ENCODE data around the gene B4GALT3.

DNA sequence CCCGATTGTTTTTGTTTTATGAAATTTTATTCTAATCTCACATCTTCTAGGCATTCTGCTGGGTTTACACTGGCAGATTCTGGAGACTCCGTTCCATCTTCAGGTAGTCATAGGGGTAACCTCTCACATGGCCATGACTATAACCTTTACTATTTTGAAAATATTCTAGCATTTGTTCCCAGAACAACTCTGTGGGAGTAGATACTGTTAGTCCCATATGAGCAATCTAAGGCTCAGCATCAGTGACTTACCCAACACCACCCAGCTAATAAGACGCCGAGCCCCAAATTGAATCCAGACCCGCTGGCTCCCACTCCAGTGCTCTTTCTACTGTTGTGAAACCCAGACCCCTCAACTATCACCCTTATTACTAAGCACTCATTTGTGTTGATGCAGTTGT lies 11.7 kb upstream of the B4GALT3 start:
- TF ChIP-seq ZNF274 (IDR thresholded peaks at IDR 0.05; ENCODE audit: low read depth, low read length) (no peak), YY1 (IDR thresholded peaks at IDR 0.05; ENCODE audit: insufficient read depth, insufficient read length) (no peak), SUZ12 (IDR thresholded peaks at IDR 0.05; ENCODE audit: extremely low read depth, insufficient read depth, insufficient read length) (no peak)

Data from NT2/D1 (cell line).